Stimulated activated naive CD8-positive, alpha-beta T cell treated with anti-CD3 and anti-CD28 coated beads, Interleukin-15, Interleukin-2, amounts not matched to agents 100 ng/mL and 50 ng/mL, for 24 hours (primary cell): ENCODE results near the gene TCF12.
"Not testable (repeated sequence)": the region's sequence is repeated elsewhere in the genome, so short reads cannot be mapped to it uniquely, and the experiment has no call there.

ENCODE experiments used
- H3K27ac Mint-ChIP-seq: one replicate; pipeline ENCODE4 v1.8.0; 2021; ENCODE audit warnings: mild to moderate bottlenecking, mixed read lengths
- H3K27me3 Mint-ChIP-seq: one replicate; pipeline ENCODE4 v1.8.0; 2021; ENCODE audit warnings: mixed read lengths
- H3K36me3 Mint-ChIP-seq: one replicate; pipeline ENCODE4 v1.8.0; 2021; ENCODE audit warnings: low read depth, mixed read lengths
- H3K4me1 Mint-ChIP-seq: one replicate; pipeline ENCODE4 v1.8.0; 2021; ENCODE audit warnings: low read depth, mixed read lengths
- H3K4me3 Mint-ChIP-seq: one replicate; pipeline ENCODE4 v1.8.0; 2021; ENCODE audit warnings: mild to moderate bottlenecking, mixed read lengths
- H3K9me3 Mint-ChIP-seq: one replicate; pipeline ENCODE4 v1.8.0; 2021; ENCODE audit warnings: mixed read lengths

The TCF12 gene

DNA sequence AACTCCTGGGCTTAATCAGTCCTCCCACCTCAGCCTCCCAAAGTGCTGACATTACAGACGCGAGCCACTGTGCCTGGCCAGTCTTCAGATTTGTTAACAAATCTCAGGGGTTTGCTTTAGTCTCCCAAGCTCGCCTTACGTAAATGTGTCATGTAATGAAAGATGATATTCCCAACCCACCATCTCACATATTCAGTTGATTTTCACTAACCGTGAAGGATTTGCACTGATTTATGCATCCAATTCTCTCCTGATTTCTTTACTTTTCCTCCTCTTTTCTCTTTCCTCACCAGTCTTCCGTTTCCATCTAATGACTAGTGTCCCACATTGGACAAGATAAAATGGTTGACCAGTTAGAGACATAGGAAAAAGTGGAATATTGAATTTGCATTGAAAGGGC, 72.6 kb downstream of the TCF12 start:
- Mint-ChIP-seq H3K4me1 (peaks cover 38% of the 10 kb centered on the region), H3K36me3 (peaks cover 27% of the 10 kb centered on the region), H3K9me3 (no peaks in the 10 kb centered on the region), H3K27ac (no peak overlapping the region), H3K4me3 (no peak overlapping the region), H3K27me3 (no peaks in the 10 kb centered on the region)

DNA sequence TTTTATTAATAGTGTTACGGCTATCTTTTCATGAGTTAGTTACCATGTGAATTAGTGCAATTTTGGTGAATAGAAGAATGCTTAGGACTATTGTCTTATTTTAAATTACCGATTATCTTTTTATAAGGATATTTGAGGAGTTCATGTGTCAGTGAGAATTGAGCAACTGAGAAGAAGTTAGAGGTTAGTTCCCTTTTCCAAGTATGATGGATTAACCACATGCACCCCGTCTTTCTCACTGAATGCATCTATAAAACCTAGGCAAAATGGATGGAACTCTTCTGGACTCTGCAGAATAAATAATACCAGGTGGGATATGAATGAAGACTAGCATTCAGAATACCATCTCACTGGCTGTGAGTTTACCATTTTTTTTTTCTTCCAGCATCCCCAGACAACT, 74.3 kb downstream of the TCF12 start:
- H3K27ac Mint-ChIP-seq: no peak overlapping the region
- peaks cover 23% of the 10 kb centered on the region for H3K4me1 Mint-ChIP-seq
- H3K36me3 Mint-ChIP-seq: peaks cover 31% of the 10 kb centered on the region
- H3K9me3 Mint-ChIP-seq: peaks cover 7% of the 10 kb centered on the region
- no peak overlapping the region for H3K4me3 Mint-ChIP-seq
- H3K27me3 Mint-ChIP-seq: no peaks in the 10 kb centered on the region

DNA sequence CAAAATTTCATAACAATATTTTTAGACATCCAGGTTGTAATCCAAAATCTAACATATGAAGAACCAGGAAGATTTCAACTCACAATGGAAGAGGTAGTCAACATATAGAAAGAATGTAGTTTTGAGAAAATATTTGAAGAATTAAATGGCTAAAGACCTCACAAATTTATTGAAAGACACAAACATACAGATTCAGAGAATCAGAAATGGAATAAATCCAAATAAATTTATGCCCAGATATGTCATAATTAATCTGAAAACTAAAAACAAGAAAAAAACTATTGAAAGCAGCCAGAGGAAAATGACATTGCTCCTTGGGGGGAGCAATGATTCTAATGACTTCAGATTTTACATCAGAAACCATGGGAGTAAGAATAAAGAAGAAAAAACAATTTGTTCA, 75.8 kb downstream of the TCF12 start:
- no peak overlapping the region for H3K4me3 Mint-ChIP-seq
- no peaks in the 10 kb centered on the region for H3K27me3 Mint-ChIP-seq
- no peak overlapping the region for H3K27ac Mint-ChIP-seq
- peaks cover 31% of the 10 kb centered on the region for H3K36me3 Mint-ChIP-seq
- H3K9me3 Mint-ChIP-seq: peaks cover 7% of the 10 kb centered on the region
- H3K4me1 Mint-ChIP-seq: peaks cover 12% of the 10 kb centered on the region

DNA sequence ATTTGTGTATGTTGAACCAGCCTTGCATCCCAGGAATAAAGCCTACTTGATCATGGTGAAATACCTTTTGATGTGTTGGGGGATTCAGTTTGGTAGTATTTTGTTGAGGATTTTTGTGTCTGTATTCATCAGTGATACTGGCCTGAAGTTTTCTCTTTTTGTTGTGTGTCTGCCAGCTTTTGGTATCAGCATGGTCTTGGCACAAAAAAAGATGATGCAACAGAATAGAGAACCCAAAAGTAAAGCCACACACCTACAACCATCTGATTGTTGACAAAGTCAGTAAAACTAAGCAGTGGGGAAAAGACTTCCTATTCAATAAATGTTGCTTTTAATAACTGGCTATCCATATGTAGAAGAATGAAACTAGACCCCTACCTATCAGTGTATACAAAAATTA, 77.6 kb downstream of the TCF12 start:
- Mint-ChIP-seq H3K4me3 (no peak overlapping the region), H3K27me3 (no peaks in the 10 kb centered on the region), H3K36me3 (peaks cover 31% of the 10 kb centered on the region), H3K4me1 (no peaks in the 10 kb centered on the region), H3K27ac (peak overlapping the region; percentile 16), H3K9me3 (peaks cover 7% of the 10 kb centered on the region)

DNA sequence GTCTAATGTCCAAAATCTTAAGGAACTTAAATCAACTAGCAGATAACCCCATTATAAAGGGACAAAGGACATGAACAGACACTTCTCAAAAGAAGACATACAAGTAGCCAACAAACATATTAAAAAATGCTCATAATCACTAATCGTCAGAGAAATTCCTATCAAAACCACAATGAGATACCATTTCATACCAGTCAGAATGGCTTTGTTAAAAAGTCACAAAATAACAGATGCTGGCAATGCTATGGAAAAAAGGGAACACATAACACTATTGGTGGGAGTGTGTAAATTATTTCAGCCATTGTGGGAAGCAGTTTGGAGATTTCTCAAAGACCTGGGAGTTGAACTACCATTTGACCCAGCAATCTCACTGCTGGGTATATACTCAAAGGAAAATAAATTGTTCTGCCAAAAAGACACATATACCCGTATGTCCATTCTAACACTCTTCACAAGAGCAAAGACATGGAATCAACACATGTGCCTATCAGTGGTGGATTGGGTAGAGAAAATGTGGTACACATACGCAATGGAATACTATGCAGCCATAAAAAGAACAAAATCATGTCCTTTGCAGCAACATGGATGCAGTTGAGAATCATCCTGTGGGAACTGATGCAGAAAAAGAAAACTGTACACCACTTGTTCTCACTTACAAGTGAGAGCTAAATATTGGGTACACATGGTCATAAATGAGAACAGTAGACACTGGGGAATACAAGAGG, 78.5 kb downstream of the TCF12 start:
- Mint-ChIP-seq H3K27ac (no peak overlapping the region), H3K9me3 (peaks cover 7% of the 10 kb centered on the region), H3K36me3 (peaks cover 38% of the 10 kb centered on the region), H3K27me3 (no peaks in the 10 kb centered on the region), H3K4me1 (no peaks in the 10 kb centered on the region), H3K4me3 (no peak overlapping the region)

DNA sequence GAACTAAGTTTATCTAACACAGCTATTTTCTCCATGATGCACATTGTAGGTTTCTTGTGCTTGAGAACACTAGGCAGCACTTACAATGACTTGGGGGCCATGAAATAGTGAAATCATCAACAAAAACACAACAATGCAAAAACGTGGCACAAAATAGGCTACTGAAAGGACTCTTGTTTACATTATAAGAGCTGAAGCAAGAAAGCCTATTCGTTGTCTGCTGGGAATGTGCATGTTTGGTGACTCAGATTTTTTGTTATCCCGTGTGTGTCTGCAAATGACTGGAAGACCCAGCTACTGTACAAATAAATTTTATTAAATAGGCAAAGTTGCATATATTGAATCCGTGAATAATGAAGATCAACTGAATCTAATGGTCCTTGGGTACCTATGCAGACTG, 85.0 kb downstream of the TCF12 start:
- H3K27ac Mint-ChIP-seq: no peak overlapping the region
- H3K9me3 Mint-ChIP-seq: no peaks in the 10 kb centered on the region
- no peaks in the 10 kb centered on the region for H3K27me3 Mint-ChIP-seq
- H3K4me3 Mint-ChIP-seq: no peak overlapping the region
- peaks cover 22% of the 10 kb centered on the region for H3K36me3 Mint-ChIP-seq
- H3K4me1 Mint-ChIP-seq: peaks cover 8% of the 10 kb centered on the region

DNA sequence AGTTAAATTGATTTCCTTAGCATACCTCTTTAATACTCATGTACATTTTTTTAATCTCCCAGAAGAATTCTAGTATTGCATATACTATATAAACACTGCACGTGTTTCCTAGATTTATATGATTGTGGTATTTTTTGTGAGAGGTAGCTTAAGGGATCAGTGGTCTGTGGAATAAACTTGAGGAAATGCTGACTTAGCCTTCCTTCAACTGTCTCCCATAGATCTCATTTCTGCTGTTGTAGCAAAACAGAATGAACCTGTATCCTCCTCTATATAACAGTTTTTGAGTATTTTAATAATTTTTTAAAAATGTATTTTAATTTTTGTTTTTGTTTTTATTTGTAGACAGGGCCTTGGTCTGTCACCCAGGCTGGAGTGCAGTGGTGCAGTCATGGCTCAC, 86.8 kb downstream of the TCF12 start:
- Mint-ChIP-seq H3K27me3 (no peaks in the 10 kb centered on the region), H3K27ac (no peak overlapping the region), H3K4me3 (no peak overlapping the region), H3K36me3 (peaks cover 26% of the 10 kb centered on the region), H3K4me1 (peaks cover 8% of the 10 kb centered on the region), H3K9me3 (no peaks in the 10 kb centered on the region)

DNA sequence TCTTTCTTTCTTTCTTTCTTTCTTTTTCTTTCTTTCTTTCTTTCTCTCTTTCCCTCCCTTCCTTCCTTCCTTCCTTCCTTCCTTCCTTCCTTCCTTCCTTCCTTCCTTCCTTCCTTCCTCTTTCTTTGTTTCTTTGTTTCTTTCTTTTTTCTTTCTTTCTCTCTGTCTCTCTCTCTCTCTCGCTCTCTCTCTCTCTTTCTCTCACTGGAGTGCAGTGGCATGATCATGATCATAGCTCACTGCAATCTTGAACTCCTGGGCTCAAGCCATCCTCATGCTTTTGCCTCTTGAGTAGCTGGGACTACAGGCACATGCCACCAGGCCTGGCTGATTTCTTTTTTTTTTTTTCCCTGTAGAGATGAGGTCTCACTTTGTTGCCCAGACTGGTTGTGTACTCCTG, 89.4 kb downstream of the TCF12 start:
- not testable (repeated sequence) for H3K9me3 Mint-ChIP-seq, H3K27me3 Mint-ChIP-seq, H3K27ac Mint-ChIP-seq, H3K4me3 Mint-ChIP-seq
- Mint-ChIP-seq H3K4me1 (peaks cover 19% of the 10 kb centered on the region), H3K36me3 (peaks cover 19% of the 10 kb centered on the region)

DNA sequence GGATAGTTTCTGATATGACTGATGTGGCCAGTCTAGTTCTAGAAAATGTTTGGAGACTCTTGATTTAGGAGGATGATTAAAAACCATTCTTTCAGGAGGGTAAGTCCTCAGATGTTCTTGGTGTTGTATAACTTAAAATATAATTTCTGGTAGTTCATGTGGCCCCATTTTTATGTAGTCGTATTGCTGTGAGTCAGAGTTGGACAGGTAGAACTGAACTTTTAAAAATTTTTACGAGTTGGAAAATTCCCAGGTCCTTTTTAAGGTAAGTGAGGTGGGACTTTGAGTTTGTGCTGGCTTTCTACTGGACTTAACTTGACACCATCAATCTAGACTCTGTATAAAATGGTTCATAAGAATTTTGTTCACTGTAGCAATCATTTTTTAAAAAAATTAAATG, 92.3 kb downstream of the TCF12 start:
- H3K36me3 Mint-ChIP-seq: peaks cover 19% of the 10 kb centered on the region
- no peak overlapping the region for H3K4me3 Mint-ChIP-seq
- no peaks in the 10 kb centered on the region for H3K27me3 Mint-ChIP-seq
- H3K4me1 Mint-ChIP-seq: peaks cover 23% of the 10 kb centered on the region
- H3K9me3 Mint-ChIP-seq: no peaks in the 10 kb centered on the region
- H3K27ac Mint-ChIP-seq: no peak overlapping the region

DNA sequence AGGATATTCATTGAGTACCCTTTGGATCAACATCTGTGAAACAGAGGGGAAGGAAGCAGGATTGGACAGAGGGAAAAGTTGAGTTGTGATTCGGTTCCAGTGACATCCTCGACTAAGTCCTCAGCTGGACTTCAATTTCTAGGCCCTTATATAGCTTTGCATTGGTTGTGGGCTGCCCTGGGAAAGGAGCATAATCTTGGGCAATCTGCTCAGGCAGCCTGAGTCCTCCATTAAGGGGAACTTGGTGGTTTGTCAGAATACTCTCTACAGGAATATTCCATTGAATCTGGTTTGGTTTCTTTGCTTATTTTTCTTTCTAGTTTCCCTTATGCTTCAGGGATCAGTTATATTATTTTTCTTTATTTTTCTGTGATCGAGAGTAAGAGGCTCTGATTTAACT, 94.1 kb downstream of the TCF12 start:
- Mint-ChIP-seq H3K36me3 (peaks cover 19% of the 10 kb centered on the region), H3K4me3 (no peak overlapping the region), H3K27me3 (no peaks in the 10 kb centered on the region), H3K27ac (no peak overlapping the region), H3K9me3 (no peaks in the 10 kb centered on the region), H3K4me1 (peaks cover 24% of the 10 kb centered on the region)

DNA sequence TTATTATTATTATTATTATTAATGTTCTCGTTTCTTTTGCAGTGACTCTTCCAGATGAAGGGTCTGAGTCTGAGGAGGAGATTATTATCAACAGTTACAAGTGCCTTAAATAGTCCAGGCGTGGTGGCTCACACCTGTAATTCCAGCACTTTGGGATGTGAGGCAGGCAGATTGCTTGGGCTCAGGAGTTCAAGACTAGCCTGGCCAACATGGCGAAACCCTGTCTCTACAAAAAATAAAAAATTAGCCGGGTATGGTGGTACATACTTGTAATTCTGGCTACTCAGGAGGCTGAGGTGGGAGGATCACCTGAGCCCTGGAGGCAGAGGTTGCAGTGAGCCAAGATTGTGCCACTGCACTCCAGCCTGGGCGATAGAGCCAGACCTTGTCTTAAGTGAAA, 96.5 kb downstream of the TCF12 start:
- not testable (repeated sequence) for H3K4me3 Mint-ChIP-seq, H3K27me3 Mint-ChIP-seq, H3K27ac Mint-ChIP-seq, H3K9me3 Mint-ChIP-seq
- peaks cover 13% of the 10 kb centered on the region for H3K36me3 Mint-ChIP-seq
- peaks cover 28% of the 10 kb centered on the region for H3K4me1 Mint-ChIP-seq

DNA sequence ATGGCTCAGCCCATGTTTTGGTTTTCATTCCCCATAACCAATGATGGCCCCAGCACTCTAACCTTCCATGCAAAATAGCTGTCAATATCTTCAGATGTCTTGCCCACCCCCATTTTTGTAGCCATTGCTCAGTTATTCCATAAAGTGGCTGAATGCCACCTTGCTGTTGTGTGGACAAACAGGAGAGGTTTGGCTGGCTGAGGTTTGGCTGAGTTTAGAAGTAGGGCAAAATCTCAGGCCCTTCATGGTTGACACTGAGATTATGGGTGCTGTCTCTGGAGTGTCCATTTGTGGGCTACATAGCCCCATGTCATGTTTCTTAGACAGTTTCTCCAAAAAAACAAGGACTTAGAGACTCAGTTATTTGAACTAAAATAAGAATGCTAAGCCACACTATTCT, 96.9 kb downstream of the TCF12 start:
- Mint-ChIP-seq H3K4me1 (peaks cover 30% of the 10 kb centered on the region), H3K36me3 (peaks cover 16% of the 10 kb centered on the region), H3K4me3 (no peak overlapping the region), H3K9me3 (no peaks in the 10 kb centered on the region), H3K27me3 (no peaks in the 10 kb centered on the region), H3K27ac (no peak overlapping the region)

DNA sequence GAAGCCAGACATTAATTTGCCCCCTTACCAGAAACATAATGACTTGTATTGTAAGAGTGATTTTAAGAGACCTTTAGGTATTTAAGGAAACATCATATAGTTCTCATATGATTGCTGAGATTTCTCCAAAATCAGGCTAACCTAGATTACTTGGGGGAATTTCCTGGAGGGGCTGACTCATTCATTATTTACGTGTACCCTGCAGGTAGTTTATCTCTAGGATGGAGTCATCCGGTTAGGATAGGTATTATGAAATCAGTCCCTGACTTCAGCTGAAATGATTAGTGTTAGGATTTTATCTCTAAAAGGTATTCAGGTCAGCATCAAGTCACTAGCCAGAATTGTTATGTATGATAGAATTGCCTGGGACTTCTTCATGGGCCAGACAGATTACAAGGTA, 97.5 kb downstream of the TCF12 start:
- Mint-ChIP-seq H3K27me3 (no peaks in the 10 kb centered on the region), H3K4me1 (peaks cover 25% of the 10 kb centered on the region), H3K9me3 (no peaks in the 10 kb centered on the region), H3K27ac (no peak overlapping the region), H3K36me3 (peaks cover 21% of the 10 kb centered on the region), H3K4me3 (no peak overlapping the region)

DNA sequence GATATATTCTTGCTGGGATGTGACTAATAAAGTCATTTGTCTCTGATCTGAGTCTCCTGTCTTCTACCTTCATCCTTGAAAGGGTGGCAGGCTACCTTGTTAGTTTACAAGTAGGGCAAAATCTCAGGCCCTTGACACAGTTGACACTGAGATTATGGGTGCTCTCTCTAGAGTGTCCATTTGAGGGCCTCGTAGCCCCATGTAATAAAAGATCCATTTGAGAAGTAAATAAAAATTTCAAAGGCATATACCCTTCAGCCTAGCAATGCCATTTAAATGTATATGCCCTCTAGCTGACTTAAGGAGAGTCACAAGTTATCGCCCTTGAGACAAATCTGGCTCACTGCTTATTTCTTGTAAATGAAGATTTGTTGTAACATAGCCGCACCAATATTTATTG, 98.6 kb downstream of the TCF12 start:
- peak overlapping the region; percentile 36 for H3K27ac Mint-ChIP-seq
- peaks cover 20% of the 10 kb centered on the region for H3K4me1 Mint-ChIP-seq
- H3K36me3 Mint-ChIP-seq: peaks cover 27% of the 10 kb centered on the region
- H3K27me3 Mint-ChIP-seq: no peaks in the 10 kb centered on the region
- H3K9me3 Mint-ChIP-seq: no peaks in the 10 kb centered on the region
- H3K4me3 Mint-ChIP-seq: no peak overlapping the region

DNA sequence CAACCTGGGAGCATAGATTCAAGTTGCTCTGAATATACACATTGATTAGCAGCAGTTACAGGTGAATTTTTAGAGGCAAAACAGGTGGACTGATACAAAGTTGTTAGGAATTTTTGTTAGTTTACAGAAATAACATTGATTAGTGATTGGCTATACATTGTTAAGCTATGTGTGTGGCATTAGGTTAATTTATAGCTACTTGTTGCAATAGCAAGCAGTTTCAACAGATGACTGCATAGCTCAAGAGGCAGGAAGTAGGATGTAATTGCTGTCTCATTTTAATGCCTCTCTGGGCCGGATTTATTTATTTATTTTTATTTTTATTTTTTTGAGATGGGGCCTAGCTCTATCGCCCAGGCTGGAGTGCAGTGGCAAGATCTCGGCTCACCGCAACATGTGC, 99.7 kb downstream of the TCF12 start:
- H3K36me3 Mint-ChIP-seq: peaks cover 37% of the 10 kb centered on the region
- H3K9me3 Mint-ChIP-seq: peaks cover 4% of the 10 kb centered on the region
- H3K4me1 Mint-ChIP-seq: peaks cover 31% of the 10 kb centered on the region
- no peaks in the 10 kb centered on the region for H3K27me3 Mint-ChIP-seq
- H3K4me3 Mint-ChIP-seq: no peak overlapping the region
- H3K27ac Mint-ChIP-seq: no peak overlapping the region

DNA sequence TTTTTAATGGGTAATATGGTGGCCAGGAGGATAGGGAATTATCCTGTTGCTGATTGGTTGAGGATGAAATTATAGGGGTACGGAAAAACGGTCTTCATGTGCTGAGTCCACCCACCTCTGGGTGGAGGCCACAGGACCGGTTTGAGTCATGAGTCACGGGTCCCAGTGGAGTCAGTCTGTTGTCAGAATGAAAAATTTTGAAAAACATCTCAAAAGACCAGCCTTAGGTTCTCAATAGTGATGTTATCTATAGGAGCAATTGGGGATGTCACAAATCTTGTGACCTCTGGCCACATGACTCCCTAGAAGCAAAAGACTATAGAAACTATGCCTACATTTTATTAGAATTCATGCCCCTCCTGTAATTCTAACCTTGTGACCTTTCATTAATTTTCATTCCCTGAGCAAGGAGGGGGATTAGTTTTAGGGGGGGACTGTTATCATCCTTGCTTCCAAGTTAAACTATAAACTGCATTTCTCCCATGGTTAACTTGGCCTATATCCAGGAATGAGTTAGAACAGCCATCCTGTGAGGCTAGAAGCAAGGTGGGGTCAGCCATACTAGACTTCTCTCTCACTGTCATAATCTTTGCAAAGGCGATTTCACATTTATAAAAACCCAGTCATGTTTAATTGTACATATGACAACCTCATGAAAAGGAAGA, 101.2 kb downstream of the TCF12 start:
- H3K27ac Mint-ChIP-seq: no peak overlapping the region
- no peaks in the 10 kb centered on the region for H3K27me3 Mint-ChIP-seq
- no peak overlapping the region for H3K4me3 Mint-ChIP-seq
- peaks cover 30% of the 10 kb centered on the region for H3K36me3 Mint-ChIP-seq
- peaks cover 4% of the 10 kb centered on the region for H3K9me3 Mint-ChIP-seq
- peaks cover 32% of the 10 kb centered on the region for H3K4me1 Mint-ChIP-seq
